A673 (cell line): Measurements from ENCODE around the gene EZH1. TPM values are rescaled to one million over a fixed set of nuclear protein-coding genes. Genes with fewer than 3 reads are reported as not detected.

Experiments used
- BruUV-seq: library from RNA; stranded (reverse); fragments of 400-500 nt; replicated peaks from 2 replicates; lab custom pipeline; 2021; lab: Mats Ljungman, UMichigan
- CTCF ChIA-PET: fragments of 300-600 bp; sonication (Branson Sonifier 250); formaldehyde crosslinking; loops from one replicate; lab custom pipeline; 2022; ENCODE audit warnings: antibody characterized with exemption; lab: Charles Lee
- POLR2A ChIA-PET: fragments of 300-600 bp; sonication (Branson Sonifier 250); formaldehyde crosslinking; loops from one replicate; lab custom pipeline; 2022; ENCODE audit warnings: antibody characterized with exemption; ENCODE audit not compliant: low non-redundant PET; lab: Charles Lee
- DNase-seq: peaks from one replicate; pipeline ENCODE4 v3.0.0-alpha.2; 2015; ENCODE audit warnings: low spot score
- H3K27ac ChIP-seq: fragments of 200-600 bp; sonication (generic); 2 replicates; pipeline ENCODE4 v1.5.1; 2016; ENCODE audit warnings: mixed run types, low read depth, mild to moderate bottlenecking, mixed read lengths, antibody characterized with exemption, low read length; ENCODE audit not compliant: poor library complexity, severe bottlenecking
- H3K27me3 ChIP-seq: fragments of 200-600 bp; sonication (generic); replicated peaks from 2 replicates; pipeline ENCODE4 v1.6.1; 2017; ENCODE audit warnings: mixed run types, low read depth, mild to moderate bottlenecking, mixed read lengths, antibody characterized with exemption, low read length; ENCODE audit not compliant: insufficient read depth, poor library complexity
- H3K36me3 ChIP-seq: fragments of 200-600 bp; sonication (generic); 2 replicates; pipeline ENCODE4 v1.6.1; 2016; ENCODE audit warnings: mixed run types, mild to moderate bottlenecking, mixed read lengths, antibody characterized with exemption, low read length; ENCODE audit not compliant: insufficient read depth, poor library complexity, severe bottlenecking
- H3K4me1 ChIP-seq: fragments of 200-600 bp; sonication (generic); 2 replicates; pipeline ENCODE4 v1.6.1; 2017; ENCODE audit warnings: mixed run types, mild to moderate bottlenecking, mixed read lengths, antibody characterized with exemption, low read length; ENCODE audit not compliant: insufficient read depth, poor library complexity, severe bottlenecking
- H3K4me3 ChIP-seq: fragments of 200-600 bp; sonication (generic); 2 replicates; pipeline ENCODE4 v1.5.1; 2016; ENCODE audit warnings: low read depth, mixed run types, mild to moderate bottlenecking, mixed read lengths, low read length; ENCODE audit not compliant: poor library complexity, severe bottlenecking
- H3K9me3 ChIP-seq: fragments of 200-600 bp; sonication (generic); 2 replicates; pipeline ENCODE4 v1.6.1; 2016; ENCODE audit warnings: mixed run types, low read depth, mild to moderate bottlenecking, mixed read lengths, antibody characterized with exemption, low read length; ENCODE audit not compliant: poor library complexity, severe bottlenecking
- CTCF ChIP-seq: fragments of 300-800, 200-600 bp; sonication (generic); conservative IDR thresholded peaks from 2 replicates; pipeline ENCODE4 v1.5.1; 2017; ENCODE audit warnings: low read depth, mild to moderate bottlenecking, antibody characterized with exemption, low read length, moderate library complexity, mixed read lengths
- EZH2 ChIP-seq: fragments of 200-600 bp; sonication (generic); IDR thresholded peaks from 2 replicates; pipeline ENCODE4 v1.6.1; 2017; ENCODE audit warnings: borderline replicate concordance, low read depth, mild to moderate bottlenecking, mixed read lengths, antibody characterized with exemption, low read length; ENCODE audit not compliant: poor library complexity, severe bottlenecking
- intact Hi-C: fragments of 100-400 bp; cut with micrococcal nuclease; formaldehyde crosslinking; loops from one replicate; pipeline ENCODE4 v1.10.0; 2022; ENCODE audit not compliant: unreplicated experiment
- total RNA-seq: library from RNA; stranded (reverse); gene quantifications from 2 replicates; pipeline ENCODE4 v1.2.3, GENCODE V29; 2021

Gene EZH1
- total RNA-seq, 1 experiment from 2014 or later: 16.4 TPM

- no TSS peak for BruUV-seq
- DNase-seq: no peak
- Histone ChIP-seq H3K4me1 (no peaks in the 10 kb centered on the region), H3K36me3 (peaks cover 8% of the 10 kb centered on the region), H3K4me3 (no peak overlapping the region), H3K27ac (no peak overlapping the region), H3K27me3 (no peaks in the 10 kb centered on the region), H3K9me3 (no peaks in the 10 kb centered on the region)
- ChIA-PET POLR2A (no interaction called here), CTCF (no interaction called here)
- intact Hi-C loops: no loop called here
- TF ChIP-seq CTCF (no peak), EZH2 (no peak)
Observed at GRCh38 chr17:42702446-42702845, 42.4 kb downstream of the EZH1 start.

- intact Hi-C loops: no loop called here
- DNase-seq: no peak
- no peak overlapping the region for H3K4me3 ChIP-seq
- no TSS peak for BruUV-seq
- H3K4me1 ChIP-seq: no peaks in the 10 kb centered on the region
- no peaks in the 10 kb centered on the region for H3K9me3 ChIP-seq
- ChIA-PET POLR2A (interaction anchor here (0.6 kb wide), 1 partner anchor 47 kb away, joined by 3 read pairs; no protein-coding TSS in a partner anchor), CTCF (no interaction called here)
- no peaks in the 10 kb centered on the region for H3K27me3 ChIP-seq
- H3K36me3 ChIP-seq: peaks cover 6% of the 10 kb centered on the region
- no peak for TF ChIP-seq CTCF
- no peak for TF ChIP-seq EZH2
- H3K27ac ChIP-seq: no peak overlapping the region
Observed at GRCh38 chr17:42700586-42701289, 44.1 kb downstream of the EZH1 start.

GRCh38 chr17:42699415-42699740, 45.5 kb downstream of the EZH1 start:
- DNase-seq: no peak
- Histone ChIP-seq H3K9me3 (no peaks in the 10 kb centered on the region), H3K36me3 (no peaks in the 10 kb centered on the region), H3K27ac (no peak overlapping the region), H3K4me1 (no peaks in the 10 kb centered on the region), H3K27me3 (no peaks in the 10 kb centered on the region), H3K4me3 (no peak overlapping the region)
- intact Hi-C loops: no loop called here
- CTCF ChIA-PET: no interaction called here
- POLR2A ChIA-PET: no interaction called here
- no TSS peak for BruUV-seq
- no peak for TF ChIP-seq CTCF
- TF ChIP-seq EZH2: no peak
